ENCODE data around the gene INPP5A.

GRCh38 chr10:132502544-132503300 is 34.9 kb upstream of the INPP5A start:
- TF ChIP-seq CTCF (conservative IDR thresholded peaks at IDR 0.05; ENCODE audit: low read length) (no peak), EZH2phosphoT487 (IDR thresholded peaks at IDR 0.05; ENCODE audit: borderline replicate concordance) (no peak)

Measured in Loucy (cell line).